Inflammatory macrophage (primary cell): Measurements from ENCODE around the gene ZSCAN20.
A peak's percentile ranks its signal among the peaks of the same experiment; 100 is the strongest.

Experiments
- DNase-seq, 2 donors: peaks; one replicate each; pipeline ENCODE4 v3.0.0-alpha.2; 2020 to 2022

ZSCAN20 gene

DNA sequence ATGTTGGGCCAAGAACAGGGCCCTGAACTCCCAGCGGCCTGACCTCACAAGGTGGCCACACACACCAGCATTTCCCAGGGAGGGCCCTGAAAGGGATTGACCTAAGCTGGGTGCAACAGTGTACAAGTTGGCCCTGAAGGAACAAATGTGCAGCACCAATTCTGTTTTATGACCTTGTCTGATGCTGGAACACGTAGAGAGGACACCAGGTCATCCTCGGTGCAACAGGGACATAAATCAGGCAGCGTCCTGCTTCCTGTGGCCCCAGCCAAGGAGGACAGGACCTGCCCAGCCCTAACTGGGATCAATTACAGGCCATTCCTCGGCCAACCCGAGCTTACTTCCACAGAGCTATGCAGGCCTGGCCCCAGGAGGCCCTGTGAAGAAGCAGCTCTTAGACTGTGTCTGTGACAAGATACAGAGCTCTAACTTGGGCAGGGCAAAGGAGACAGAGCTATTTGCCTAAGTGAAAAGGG, 28.7 kb upstream of the ZSCAN20 start:
- no peak for DNase-seq

DNA sequence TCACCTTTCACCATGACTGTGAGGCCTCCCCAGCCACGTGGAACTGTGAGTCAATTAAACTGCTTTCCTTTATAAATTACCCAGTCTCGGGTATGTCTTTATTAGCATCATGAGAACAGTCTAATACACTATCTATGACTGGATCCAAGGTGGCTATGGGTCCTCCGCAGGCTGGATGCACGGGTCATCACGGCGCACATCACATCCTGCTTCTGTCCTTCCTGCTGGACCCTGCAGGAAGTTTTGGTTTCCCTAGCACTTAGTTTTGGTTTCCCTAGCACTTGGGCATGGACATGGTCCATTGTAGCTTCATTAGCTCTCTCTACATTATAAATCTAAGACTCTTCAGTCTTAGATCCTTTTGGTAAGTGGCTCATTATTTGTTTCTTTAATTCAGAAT, 27.3 kb upstream of the ZSCAN20 start:
- no peak for DNase-seq

DNA sequence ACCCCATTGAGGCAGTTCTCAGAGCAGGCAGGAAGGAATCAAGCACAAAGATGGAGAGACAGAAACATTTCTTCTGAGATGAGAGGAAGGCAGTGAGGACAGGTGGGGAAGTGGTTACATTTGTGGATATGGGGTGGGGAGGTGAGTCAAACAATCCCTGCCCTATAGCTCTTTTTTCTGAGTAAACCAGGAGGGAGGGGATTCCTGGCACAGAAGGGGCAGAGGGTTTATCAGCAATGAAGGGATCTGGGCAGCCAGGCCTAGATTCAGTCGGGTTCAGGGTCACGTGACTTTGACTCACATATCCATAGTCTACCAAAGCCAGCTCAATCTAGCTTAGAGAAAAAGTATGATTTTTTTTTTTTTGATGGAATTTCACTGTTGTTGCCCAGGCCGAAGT, 25.9 kb upstream of the ZSCAN20 start:
- no peak for DNase-seq

DNA sequence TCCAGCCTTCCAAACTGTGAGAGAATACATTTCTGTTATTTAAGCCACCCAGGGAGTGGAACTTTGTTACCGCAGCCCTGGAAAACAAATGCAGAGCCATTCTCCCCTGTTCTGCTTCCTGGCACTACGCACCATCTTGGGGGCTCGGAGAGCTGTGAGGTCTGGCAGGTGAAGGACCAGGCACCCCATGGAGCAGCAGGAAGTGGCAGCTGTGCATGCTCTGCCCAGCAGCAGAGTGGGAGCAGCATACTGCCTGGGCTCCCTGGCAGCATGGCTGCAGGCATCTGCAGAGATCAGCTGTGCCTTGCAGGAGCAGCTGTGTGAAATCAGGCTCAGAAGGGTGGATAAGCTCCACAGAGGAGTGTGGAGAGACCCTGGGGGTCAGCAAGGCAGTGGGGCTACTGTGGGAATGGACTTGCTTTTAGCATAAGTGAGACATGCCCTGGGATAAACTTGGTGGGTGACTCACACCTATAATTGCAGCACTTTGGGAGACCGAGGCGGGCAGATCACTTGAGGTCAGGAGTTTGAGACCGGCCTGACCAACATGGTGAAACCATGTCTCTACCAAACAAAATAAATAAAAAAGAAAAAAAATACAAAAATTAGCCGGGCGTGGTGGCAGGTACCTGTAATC, 17.7 kb upstream of the ZSCAN20 start:
- DNase-seq, result peak in 1 of 2 donors; percentile 37

DNA sequence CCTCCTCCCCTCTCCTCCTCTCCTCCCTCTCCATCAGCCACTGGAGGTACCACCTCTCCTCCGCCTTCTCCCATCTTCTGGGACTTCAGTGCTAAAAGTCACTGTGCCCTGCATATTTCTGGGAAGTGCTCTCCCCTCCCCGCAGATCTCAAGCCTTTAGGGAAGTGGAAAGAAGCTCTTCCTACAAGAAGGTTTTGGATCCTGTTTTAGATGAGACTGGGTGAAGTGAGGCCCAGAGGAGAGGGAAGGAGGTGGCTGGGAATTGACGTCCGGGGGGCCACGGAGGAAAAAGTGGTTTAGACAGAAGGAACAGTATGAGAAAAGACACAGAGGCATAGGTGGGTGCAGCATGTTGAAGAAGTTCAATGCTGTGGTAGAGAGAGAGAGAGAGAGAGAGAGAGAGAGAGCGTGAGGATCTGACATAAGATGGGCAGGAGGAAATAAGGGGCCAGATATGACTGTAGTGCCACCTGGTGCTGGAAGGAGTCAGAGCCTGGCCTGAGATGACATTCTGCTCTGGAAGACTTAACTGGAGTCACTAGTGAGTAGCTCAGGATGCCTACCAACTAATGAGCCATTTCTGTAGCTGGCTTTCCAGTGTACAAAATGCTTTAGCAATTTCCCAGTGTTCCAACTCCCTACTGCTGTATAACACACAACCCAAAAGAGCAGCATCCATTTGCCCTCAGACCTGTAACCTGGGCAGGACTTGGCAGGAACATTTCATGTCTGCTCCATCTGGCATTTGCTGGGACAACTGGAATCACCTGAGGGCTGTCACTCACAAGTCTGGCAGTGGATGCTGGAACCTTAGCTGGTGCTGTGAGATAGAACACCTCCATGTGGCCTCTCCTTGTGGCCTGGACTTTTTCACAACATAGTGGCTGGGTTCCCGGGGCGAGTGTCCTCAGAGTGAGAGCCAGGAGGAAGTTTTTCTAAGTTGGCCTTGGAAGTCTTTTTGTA, 16.6 kb upstream of the ZSCAN20 start:
- DNase-seq, result peak; percentile 75 to 81

DNA sequence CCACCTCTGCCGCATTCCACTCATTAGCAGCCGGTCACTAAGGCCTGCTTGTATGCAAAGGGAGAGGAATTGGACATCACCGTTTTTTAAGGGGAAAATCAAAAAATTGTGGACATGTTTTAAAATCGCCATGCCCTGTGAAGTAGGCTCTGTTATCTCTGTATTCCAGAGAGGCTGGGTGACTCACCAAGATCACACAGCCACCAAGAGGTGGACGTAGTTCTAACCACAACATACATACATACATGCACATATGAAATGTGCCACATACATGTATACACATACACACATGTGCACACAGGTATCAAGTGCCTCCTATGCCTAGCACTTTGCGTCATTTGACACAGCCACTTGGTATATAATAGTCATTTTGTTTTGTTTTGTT, 16.0 kb upstream of the ZSCAN20 start:
- no peak for DNase-seq

DNA sequence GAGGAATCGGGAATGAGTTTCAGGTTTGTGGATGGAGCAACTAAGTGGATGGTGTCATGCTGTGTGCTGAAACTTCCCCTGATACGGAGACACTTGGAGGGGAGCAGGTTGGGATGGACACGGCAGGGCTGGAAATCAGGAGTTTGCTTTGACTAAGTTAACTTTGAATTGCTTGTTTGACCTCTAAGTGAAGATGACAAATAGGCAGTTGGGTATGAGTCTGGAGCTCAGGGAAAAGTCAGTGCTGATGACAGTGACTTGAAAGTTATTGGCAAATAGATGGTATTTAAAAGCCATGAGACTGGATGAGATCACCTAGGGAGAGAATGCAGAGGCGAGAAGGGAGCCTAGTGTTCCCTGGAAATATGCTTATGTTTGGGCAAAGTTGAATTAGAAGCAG, 12.8 kb upstream of the ZSCAN20 start:
- DNase-seq, result peak; percentile 86 to 90

DNA sequence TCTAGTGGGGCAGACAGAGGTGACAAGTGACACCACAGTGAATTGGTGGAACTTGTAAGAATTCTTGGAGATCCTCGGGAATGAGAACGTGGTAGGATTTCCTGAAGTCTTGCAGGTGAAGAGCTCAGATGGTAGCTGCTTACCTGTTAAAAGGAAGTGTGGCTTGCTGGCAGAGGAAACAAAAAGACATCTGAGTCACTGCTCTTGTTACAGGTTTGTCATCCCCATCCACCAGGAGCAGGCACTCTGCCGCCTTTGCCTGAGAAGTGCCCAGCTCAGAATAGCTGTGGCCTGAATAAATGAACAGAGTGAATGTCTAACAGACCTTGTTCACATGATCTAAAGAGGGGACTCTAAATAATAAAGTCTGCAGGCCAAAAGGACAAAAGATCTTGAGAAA, 12.3 kb upstream of the ZSCAN20 start:
- DNase-seq, result peak in 1 of 2 donors; percentile 20

DNA sequence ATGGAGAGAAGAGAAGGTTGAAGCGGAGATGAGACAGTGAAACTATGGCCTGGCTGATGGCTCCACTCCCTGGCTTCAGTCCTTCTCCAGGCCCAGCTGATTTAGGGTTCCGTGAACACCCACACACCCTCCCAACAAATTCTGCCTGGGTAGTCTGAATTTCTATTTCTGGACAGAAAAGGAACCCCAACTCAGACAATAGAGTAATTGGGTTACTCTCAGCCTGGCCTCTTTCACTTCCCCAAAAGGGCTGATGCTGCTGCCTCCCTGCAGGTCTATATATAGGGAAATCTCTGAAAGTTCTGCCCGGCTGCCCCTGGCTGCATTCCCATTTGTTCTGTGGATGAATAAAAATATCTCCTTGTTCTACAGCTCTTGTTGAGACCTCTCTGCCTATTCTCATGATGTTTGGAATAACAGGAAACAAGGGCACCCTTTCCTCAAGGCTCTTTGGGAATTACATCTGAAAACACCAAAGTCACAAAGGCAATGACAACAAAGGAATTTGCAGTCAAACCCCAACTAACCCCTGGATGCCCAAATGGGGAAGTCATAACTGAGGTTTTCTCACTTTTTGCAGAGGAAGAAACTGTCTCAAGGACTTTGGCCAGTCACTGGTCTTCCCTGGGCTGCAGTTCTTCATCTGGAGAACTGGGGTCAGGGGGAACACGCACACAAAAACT, 11.4 kb upstream of the ZSCAN20 start:
- peak; percentile 95 to 96 for DNase-seq

DNA sequence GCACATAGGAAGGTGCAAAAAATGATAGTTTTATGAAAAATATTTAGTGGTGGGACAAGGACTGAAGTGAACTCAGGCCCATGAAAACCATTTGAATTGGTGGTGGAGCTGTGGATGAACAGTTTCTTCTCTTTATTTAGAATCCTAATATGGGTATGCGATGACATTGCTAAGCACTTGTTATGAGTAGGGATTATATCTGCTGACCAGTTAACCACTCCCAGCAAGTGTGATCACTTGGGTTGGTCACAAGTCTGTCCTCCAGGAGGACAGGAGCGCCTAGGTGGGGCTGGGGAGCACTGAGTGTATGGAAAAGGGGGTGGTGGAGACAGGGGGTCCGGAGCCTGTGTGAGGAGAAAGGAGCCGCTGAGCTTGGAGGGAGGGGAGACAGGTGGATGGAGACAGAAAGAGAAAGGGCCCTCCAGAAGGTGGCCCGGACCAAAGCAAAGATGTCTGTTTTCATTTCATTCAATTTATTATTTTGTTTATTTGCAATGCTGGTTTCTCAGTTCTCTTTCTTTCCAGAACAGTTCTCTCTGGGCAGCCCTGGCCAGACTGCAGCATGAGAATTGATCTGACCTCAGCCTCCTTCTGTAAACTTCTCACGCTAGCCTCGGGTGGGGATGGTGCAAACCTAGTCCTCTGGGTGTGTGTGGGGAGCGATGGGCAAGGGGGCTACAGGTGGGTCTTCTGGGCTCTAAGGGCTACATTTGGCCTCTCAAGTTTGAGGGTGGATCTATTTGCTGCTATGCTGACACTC, 9.9 kb upstream of the ZSCAN20 start:
- DNase-seq, result peak in 1 of 2 donors; percentile 49

DNA sequence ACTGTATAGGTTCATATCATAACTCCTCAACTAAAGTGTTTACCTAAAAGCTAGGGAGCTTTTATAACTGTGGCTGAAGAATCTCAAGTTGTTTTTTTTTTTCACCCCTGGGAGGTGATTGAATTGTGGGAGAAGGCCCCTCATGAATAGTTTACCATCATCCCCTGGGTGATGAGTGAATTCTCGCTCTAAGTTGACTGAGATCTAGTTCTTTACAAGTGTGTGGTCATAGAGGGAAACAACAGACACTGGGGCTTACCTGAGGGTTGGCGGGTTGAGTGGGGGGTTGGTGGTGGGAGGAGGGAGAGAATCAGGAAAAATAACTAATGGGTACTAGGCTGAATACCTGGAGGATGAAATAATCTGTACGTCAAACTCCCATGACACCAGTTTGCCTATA, 7.9 kb upstream of the ZSCAN20 start:
- no peak for DNase-seq

DNA sequence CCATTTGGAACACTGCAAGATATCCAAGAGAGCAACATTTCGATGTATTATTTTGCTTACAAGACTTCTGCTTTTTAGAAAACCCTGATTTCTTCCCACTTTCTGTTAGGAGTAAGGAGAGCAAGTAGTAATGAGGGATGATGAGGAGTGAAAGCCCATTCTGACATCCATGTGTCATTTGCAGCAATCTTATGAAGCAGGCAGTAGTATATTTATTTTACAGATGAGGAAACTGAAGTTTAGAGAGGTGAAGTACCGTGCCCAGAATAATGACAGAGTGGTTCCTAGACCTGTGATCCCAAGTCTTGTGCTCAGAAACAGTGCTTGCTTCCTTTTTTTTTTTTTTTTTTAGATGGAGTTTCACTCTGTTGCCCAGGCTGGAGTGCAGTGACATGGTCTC, 7.1 kb upstream of the ZSCAN20 start:
- peak; percentile 54 to 66 for DNase-seq

DNA sequence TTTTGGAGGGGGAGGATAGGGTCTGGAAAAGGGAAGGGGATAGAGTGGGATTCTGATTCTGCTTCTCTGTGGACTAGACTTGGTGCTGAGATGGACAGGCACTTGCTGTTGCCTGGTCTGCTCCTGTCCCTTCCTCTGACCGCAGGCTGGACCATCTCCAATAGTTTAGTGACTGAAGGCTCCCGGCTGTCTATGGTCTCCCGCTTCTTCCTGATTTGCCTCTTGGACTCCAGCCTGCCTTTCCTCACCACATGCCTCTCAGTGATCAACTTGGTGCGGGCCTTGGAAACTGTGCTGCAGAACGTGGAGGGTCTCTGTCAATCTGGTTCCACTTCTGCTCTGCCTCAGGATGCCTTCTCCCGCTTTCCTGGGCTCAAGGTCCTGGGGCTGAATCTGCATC, 6.3 kb upstream of the ZSCAN20 start:
- DNase-seq, result no peak

DNA sequence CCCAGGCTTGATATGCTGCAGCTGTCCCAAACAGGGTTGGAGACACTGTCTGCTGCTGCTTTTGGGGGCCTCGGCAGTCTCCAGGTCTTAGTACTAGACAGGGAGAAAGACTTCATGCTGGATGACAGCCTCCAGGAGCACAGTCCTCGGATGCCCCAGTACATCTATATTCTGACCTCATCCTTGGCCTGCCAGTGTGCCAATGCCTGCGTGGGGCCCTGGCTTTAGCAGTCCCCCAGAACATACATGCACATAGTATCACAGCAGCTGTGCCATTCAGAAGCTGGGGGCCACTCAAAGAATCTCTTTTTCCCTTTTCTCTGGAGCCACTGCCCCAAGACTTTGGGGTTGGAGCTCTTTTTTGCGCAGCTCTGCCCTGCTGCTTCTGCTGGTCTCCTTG, 4.4 kb upstream of the ZSCAN20 start:
- no peak for DNase-seq

DNA sequence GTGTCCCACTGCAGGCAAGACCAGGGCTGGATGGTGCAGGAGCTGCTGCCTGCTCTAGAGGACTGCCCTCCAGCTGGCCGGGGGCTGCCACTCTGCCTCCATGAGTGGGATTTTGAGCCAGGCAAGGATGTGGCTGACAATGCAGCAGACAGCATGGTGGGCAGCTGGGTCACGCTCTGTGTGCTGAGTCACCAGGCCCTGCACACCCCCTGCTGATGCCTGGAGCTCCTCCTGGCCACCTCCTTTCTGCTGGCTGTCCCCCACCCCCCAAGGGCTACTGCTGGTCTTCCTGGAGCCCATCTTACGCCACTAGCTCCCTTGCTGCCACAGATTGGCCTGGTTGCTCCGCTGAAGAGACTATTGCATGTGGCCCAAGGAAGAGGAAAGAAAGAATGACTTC, 3.9 kb upstream of the ZSCAN20 start:
- peak; percentile 7 to 52 for DNase-seq

DNA sequence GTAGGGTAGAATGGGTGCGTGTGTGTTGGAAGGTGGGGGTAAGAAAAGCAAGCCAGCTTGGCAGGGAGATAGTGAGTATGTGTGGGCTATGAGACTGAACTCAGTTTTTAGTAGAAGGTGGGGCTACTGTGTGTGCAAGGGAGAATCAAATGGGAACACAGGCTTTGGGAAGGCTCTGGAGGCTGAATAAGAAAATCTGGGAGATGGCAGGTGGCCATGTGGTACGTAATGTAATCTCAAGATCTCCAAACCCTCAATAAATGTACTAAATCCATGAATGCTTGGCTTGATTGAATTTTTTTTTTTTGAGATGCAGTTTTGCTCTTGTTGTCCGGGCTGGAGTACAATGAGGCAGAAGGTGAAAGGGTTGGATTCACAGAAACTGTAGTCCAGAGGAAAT, 3.5 kb upstream of the ZSCAN20 start:
- DNase-seq, result no peak

DNA sequence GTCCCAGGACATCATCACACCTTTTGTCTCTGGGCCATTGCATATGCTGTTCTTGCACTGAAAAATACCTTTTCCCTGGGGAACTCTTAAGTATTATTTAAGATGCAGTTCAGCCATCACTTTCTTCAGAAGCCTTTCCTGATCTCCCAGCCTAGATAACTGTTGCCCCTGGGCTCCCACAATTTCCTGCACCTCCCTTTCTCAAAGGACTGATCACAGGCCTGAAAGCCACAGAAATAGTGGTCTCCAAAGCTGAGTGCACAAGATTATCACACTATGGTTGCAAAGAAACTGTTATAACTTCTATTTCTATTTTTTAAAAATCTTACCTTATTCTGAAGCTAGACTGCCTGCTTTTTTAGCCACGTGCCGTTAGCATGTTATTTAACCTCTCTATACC, 2.8 kb upstream of the ZSCAN20 start:
- no peak for DNase-seq

DNA sequence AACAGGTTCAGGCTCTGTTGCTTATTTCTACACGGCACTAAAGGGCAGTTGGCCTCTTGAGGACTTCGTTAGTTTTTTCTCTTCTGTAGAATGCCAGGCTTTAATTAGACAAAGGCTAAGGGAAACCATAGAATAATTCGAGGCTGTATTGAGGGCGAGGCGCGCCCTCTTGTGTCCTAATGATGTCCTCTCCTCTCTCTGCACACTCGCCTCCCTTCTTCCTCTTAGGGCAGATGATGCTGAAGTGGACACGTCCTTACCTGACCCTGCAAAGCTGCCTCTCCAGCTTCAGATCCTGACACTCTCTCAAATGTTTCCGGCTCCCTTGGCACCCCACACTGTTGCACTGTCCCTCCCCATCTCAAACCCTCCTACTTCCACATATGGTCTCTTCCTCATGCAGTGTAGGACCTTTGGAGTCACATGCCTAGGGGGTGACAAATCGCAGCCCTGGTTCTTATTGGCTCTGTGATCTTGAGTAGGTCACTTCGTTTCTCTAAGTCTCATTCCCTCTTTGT, 1.9 kb upstream of the ZSCAN20 start:
- peak; percentile 93 to 96 for DNase-seq

DNA sequence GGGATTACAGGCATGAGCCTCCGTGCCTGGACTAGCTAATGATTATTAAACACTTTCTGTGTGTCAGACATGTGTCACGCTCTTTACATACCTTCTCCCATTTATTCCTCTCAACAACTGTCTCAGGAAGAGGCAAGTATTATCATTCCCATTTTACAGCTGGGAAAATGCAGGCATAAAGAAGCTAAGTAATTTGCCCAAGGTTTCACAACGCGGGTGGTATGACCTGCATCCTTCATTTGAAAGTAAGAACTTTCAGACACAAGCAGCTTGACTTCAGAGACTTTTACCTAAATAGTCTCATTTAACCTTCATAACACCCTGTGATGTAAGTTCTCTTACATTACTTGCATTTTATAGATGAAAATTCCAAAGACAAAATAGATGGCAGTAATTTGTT, 1.0 kb upstream of the ZSCAN20 start:
- DNase-seq, result no peak

DNA sequence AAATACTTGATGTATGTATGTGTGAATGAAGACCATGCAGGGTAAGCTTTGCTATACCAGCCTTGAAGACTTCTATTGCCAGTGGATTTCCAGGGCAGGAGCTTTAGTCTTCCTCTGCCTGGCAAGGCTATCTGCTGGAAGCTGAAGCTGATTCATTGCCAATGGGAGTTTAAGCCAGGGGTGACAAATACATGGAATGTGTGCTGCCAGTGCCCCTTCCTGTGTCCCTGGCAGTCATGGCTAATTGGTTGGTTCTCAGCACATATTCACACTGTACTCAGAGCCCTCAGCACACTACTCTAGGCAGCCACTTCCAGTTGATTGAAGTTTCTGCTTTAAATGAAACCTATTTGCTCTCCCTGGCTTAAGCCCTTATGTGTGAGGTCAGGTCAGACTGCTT, 1.5 kb downstream of the ZSCAN20 start:
- no peak for DNase-seq

DNA sequence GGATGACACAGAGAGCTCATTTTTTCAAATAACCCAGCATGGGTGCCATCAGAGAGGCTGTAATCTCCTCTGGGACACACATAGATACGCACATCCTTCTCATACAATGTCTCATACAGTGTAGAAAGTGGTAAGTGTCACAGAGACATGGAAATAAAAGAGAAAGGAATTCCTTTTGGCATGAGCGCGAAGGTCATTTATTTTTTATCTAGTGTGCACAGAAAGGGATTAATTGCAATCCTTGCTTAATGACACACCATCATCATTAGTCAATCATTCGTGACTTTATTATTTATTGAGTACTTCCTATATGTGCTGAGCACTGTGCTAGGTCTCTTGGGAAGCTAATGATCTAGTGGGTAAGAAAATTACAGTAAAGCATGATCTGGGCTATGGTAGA, 5.0 kb downstream of the ZSCAN20 start:
- DNase-seq, result no peak

DNA sequence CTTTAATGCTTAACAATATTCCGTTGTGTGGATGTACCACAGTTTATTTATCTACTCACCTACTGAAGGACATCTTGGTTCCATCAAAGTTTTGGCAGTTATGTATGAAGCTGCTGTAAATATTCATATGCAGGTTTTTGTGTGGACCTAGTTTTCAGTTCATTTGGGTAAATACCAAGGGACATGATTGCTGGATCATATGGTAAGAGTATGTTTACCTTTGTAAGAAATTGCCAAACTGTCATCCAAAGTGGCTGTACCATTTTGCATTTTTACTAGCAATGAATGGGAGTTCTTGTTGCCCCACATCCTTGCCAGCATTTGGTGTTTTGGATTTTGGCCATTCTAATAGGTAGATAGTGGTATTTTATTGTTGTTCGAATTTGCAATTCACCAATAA, 10.0 kb downstream of the ZSCAN20 start:
- no peak for DNase-seq
